ENCODE results near the gene GDF9.

GDF9 gene

GRCh38 chr5:132821350-132821749, 44.9 kb downstream of the GDF9 start:
- DNase-seq (ENCODE audit: low read depth in 2 of 3, low spot score in 2 of 3): no peak

- DNase-seq (ENCODE audit: low read depth in 2 of 3, low spot score in 2 of 3): peak; percentile 66 to 97 (median 94)
Observed at GRCh38 chr5:132820162-132820754, 46.0 kb downstream of the GDF9 start.

- DNase-seq (ENCODE audit: low read depth in 2 of 3, low spot score in 2 of 3): no peak
Observed at GRCh38 chr5:132819468-132819867, 46.8 kb downstream of the GDF9 start.

GRCh38 chr5:132817011-132817410, 49.3 kb downstream of the GDF9 start:
- no peak for DNase-seq (ENCODE audit: low read depth in 2 of 3, low spot score in 2 of 3)

- DNase-seq (ENCODE audit: low read depth in 2 of 3, low spot score in 2 of 3): no peak
Observed at GRCh38 chr5:132816554-132816953, 49.7 kb downstream of the GDF9 start.

GRCh38 chr5:132816083-132816482, 50.2 kb downstream of the GDF9 start:
- DNase-seq (ENCODE audit: low read depth in 2 of 3, low spot score in 2 of 3): no peak

GRCh38 chr5:132815454-132815853, 50.8 kb downstream of the GDF9 start:
- DNase-seq (ENCODE audit: low read depth in 2 of 3, low spot score in 2 of 3): no peak

GRCh38 chr5:132814503-132815294, 51.6 kb downstream of the GDF9 start:
- DNase-seq (ENCODE audit: low read depth in 2 of 3, low spot score in 2 of 3): no peak

- DNase-seq (ENCODE audit: low read depth in 2 of 3, low spot score in 2 of 3): no peak
Observed at GRCh38 chr5:132813599-132814502, 52.4 kb downstream of the GDF9 start.

GRCh38 chr5:132812781-132813598, 53.3 kb downstream of the GDF9 start, which contains the start of gene SOWAHA:
Gene SOWAHA (plus strand): TSS chr5:132813302. CDS start chr5:132813622, 320 bp downstream.
- no peak for DNase-seq (ENCODE audit: low read depth in 2 of 3, low spot score in 2 of 3)

- no peak for DNase-seq (ENCODE audit: low read depth in 2 of 3, low spot score in 2 of 3)
Observed at GRCh38 chr5:132812123-132812765, 54.0 kb downstream of the GDF9 start.
